Ovary (tissue), 3 donors: ENCODE measurements around the gene HORMAD2.

Experiments
- CTCF ChIP-seq, 3 donors: fragments of 450-650 bp in 2 of 3; fragments of 200-600 bp in 1 of 3; IDR thresholded peaks; one replicate each; pipeline versions ENCODE4 v1.5.1 to v1.8.0; 2016 to 2022; ENCODE audit warnings: antibody characterized with exemption in 3 of 3, mild to moderate bottlenecking in 1 of 3
- EP300 ChIP-seq: sonication (generic); formaldehyde crosslinking; IDR thresholded peaks from one replicate; pipeline ENCODE4 v1.6.1; 2017; ENCODE audit warnings: antibody characterized with exemption
- donor health status: DM: no; HTN: no; CAD: no.

GRCh38 chr22:30198921-30199320, 118.7 kb downstream of the HORMAD2 start:
- TF ChIP-seq CTCF (IDR thresholded peaks at IDR 0.05) = no peak
- no peak for TF ChIP-seq EP300
